Trophoblast cell (in vitro differentiated cells and primary cell): ENCODE measurements around the gene HSPB9.

ENCODE experiments used
- DNase-seq, 2 donors: peaks; one replicate each; pipeline ENCODE4 v3.0.0-alpha.2; 2016
- H2AFZ ChIP-seq: 2 replicates; pipeline ENCODE4 v1.6.1; 2013; ENCODE audit warnings: low read length, moderate library complexity, mild to moderate bottlenecking; ENCODE audit not compliant: insufficient read depth, poor library complexity
- H2AK5ac ChIP-seq: 2 replicates; pipeline ENCODE4 v1.6.1; 2013; ENCODE audit warnings: mild to moderate bottlenecking, low read length
- H2BK120ac ChIP-seq: 2 replicates; pipeline ENCODE4 v1.6.1; 2013; ENCODE audit warnings: low read length, mild to moderate bottlenecking, moderate library complexity; ENCODE audit not compliant: insufficient read depth, poor library complexity
- H2BK12ac ChIP-seq: 2 replicates; pipeline ENCODE4 v1.6.1; 2013; ENCODE audit warnings: mild to moderate bottlenecking, low read length, moderate library complexity
- H2BK5ac ChIP-seq: 2 replicates; pipeline ENCODE4 v1.6.1; 2013; ENCODE audit warnings: low read length, low read depth, moderate library complexity, mild to moderate bottlenecking; ENCODE audit not compliant: poor library complexity
- H3K14ac ChIP-seq: 2 replicates; pipeline ENCODE4 v1.6.1; 2013; ENCODE audit warnings: mild to moderate bottlenecking, low read length
- H3K18ac ChIP-seq: 2 replicates; pipeline ENCODE4 v1.6.1; 2013; ENCODE audit warnings: mild to moderate bottlenecking, low read length
- H3K23ac ChIP-seq: 2 replicates; pipeline ENCODE4 v1.6.1; 2013; ENCODE audit warnings: low read length
- H3K27ac ChIP-seq: 2 replicates; pipeline ENCODE4 v1.5.1; 2013; ENCODE audit warnings: low read depth, mild to moderate bottlenecking, inconsistent platforms, low read length, moderate library complexity
- H3K27me3 ChIP-seq: 2 replicates; pipeline ENCODE4 v1.6.1; 2013; ENCODE audit warnings: inconsistent platforms, mild to moderate bottlenecking, low read length, moderate library complexity; ENCODE audit not compliant: insufficient read depth
- H3K36me3 ChIP-seq, 2 experiments: 1 replicate in 1 of 2; 2 replicates in 1 of 2; pipeline ENCODE4 v1.6.1; 2013; ENCODE audit warnings: low read length in 2 of 2, mild to moderate bottlenecking in 2 of 2, moderate library complexity in 1 of 2; ENCODE audit not compliant: insufficient read depth in 2 of 2, control insufficient read depth in 1 of 2
- H3K4ac ChIP-seq: 2 replicates; pipeline ENCODE4 v1.6.1; 2013; ENCODE audit warnings: low read depth, mild to moderate bottlenecking, low read length, moderate library complexity
- H3K4me1 ChIP-seq, 2 experiments: 1 replicate in 1 of 2; 2 replicates in 1 of 2; pipeline ENCODE4 v1.6.1; 2013; ENCODE audit warnings: low read length in 2 of 2, mild to moderate bottlenecking in 2 of 2, moderate library complexity in 1 of 2; ENCODE audit not compliant: insufficient read depth in 2 of 2, control insufficient read depth in 1 of 2
- H3K4me2 ChIP-seq: 2 replicates; pipeline ENCODE4 v1.6.1; 2013; ENCODE audit warnings: inconsistent platforms, mild to moderate bottlenecking, low read length, moderate library complexity
- H3K4me3 ChIP-seq: 2 replicates; pipeline ENCODE4 v1.5.1; 2013; ENCODE audit warnings: mild to moderate bottlenecking, low read depth, low read length, inconsistent platforms
- H3K79me1 ChIP-seq: one replicate; pipeline ENCODE4 v1.6.1; 2013; ENCODE audit warnings: low read length
- H3K79me2 ChIP-seq: 2 replicates; pipeline ENCODE4 v1.6.1; 2013; ENCODE audit warnings: low read length, mild to moderate bottlenecking; ENCODE audit not compliant: control insufficient read depth, insufficient read depth, poor library complexity
- H3K9ac ChIP-seq: 2 replicates; pipeline ENCODE4 v1.6.1; 2013; ENCODE audit warnings: mild to moderate bottlenecking, low read length
- H3K9me3 ChIP-seq: 2 replicates; pipeline ENCODE4 v1.6.1; 2013; ENCODE audit warnings: low read depth, mild to moderate bottlenecking, control low read depth, inconsistent platforms, low read length; ENCODE audit not compliant: insufficient read depth
- H4K12ac ChIP-seq: 2 replicates; pipeline ENCODE4 v1.6.1; 2013; ENCODE audit warnings: low read depth, mild to moderate bottlenecking, low read length, moderate library complexity
- H4K8ac ChIP-seq: 2 replicates; pipeline ENCODE4 v1.6.1; 2013; ENCODE audit warnings: low read depth, mild to moderate bottlenecking, low read length, moderate library complexity
- H4K91ac ChIP-seq: one replicate; pipeline ENCODE4 v1.6.1; 2013; ENCODE audit warnings: low read depth, mild to moderate bottlenecking, low read length, moderate library complexity
- WGBS: extraction: QIAGEN DNeasy Blood & Tissue Kit; methylation state at CpG from one replicate; pipeline ENCODE4 v1.1.7; 2013; ENCODE audit warnings: missing lambda C conversion rate; ENCODE audit not compliant: insufficient read length, insufficient coverage; ENCODE audit errors: extremely low coverage; 5-methylcytosine and 5-hydroxymethylcytosine counted together

The HSPB9 gene

GRCh38 chr17:42094375-42095069 is 28.1 kb upstream of the HSPB9 start:
- Histone ChIP-seq H3K18ac (no peak overlapping the region), H3K9me3 (peaks cover 2% of the 10 kb centered on the region), H3K14ac (no peak overlapping the region), H3K4me2 (no peak overlapping the region), H4K91ac (no peak overlapping the region), H3K79me1 (no peaks in the 10 kb centered on the region), H3K23ac (no peak overlapping the region), H4K8ac (no peak overlapping the region), H3K9ac (no peak overlapping the region), H3K4me3 (no peak overlapping the region), H2BK5ac (no peak overlapping the region), H3K27ac (no peak overlapping the region), H2BK12ac (no peak overlapping the region), H3K79me2 (no peaks in the 10 kb centered on the region), H3K4ac (no peak overlapping the region), H4K12ac (no peak overlapping the region), H3K36me3 (no peaks in the 10 kb centered on the region), H2AFZ (no peak overlapping the region), H3K27me3 (peaks cover 15% of the 10 kb centered on the region), H2AK5ac (no peak overlapping the region), H3K4me1 (peaks cover 0 to 2% of the 10 kb centered on the region in 2 experiments), H2BK120ac (no peak overlapping the region)
- no peak for DNase-seq
- WGBS = no CpG with 5 or more reads among the region's 12 CpGs

- Histone ChIP-seq H2AK5ac (no peak overlapping the region), H3K14ac (no peak overlapping the region), H3K4me1 (peaks cover 0 to 2% of the 10 kb centered on the region in 2 experiments), H3K23ac (no peak overlapping the region), H3K4me2 (no peak overlapping the region), H2AFZ (no peak overlapping the region), H3K9me3 (peaks cover 2% of the 10 kb centered on the region), H2BK120ac (no peak overlapping the region), H3K9ac (no peak overlapping the region), H4K12ac (no peak overlapping the region), H3K27ac (no peak overlapping the region), H3K18ac (no peak overlapping the region), H3K27me3 (peaks cover 15% of the 10 kb centered on the region), H3K36me3 (no peaks in the 10 kb centered on the region), H3K4ac (no peak overlapping the region), H4K91ac (no peak overlapping the region), H2BK5ac (no peak overlapping the region), H2BK12ac (no peak overlapping the region), H3K79me1 (no peaks in the 10 kb centered on the region), H3K4me3 (no peak overlapping the region), H3K79me2 (no peaks in the 10 kb centered on the region), H4K8ac (no peak overlapping the region)
- no CpG with 5 or more reads among the region's 8 CpGs for WGBS
- DNase-seq = no peak
Observed at GRCh38 chr17:42096360-42097111, 26.1 kb upstream of the HSPB9 start.

GRCh38 chr17:42097691-42098631 is 24.6 kb upstream of the HSPB9 start, which contains the start of gene ZNF385C:
TSS of gene ZNF385C (minus strand) at chr17:42098473. CDS start at chr17:42063056, 35,417 bp downstream.
- Histone ChIP-seq H2AK5ac (no peak within 1 kb of the TSS), H3K23ac (no peak within 1 kb of the TSS), H3K36me3 (no peaks in the 10 kb centered on the region), H3K18ac (no peak within 1 kb of the TSS), H3K27ac (no peak within 1 kb of the TSS), H3K4me1 (peaks cover 0 to 2% of the 10 kb centered on the region in 2 experiments), H2BK120ac (no peak within 1 kb of the TSS), H3K4me3 (no peak within 1 kb of the TSS), H3K79me2 (no peaks in the 10 kb centered on the region), H3K9me3 (peaks cover 2% of the 10 kb centered on the region), H4K91ac (no peak within 1 kb of the TSS), H3K79me1 (no peaks in the 10 kb centered on the region), H3K4ac (no peak within 1 kb of the TSS), H3K4me2 (peak within 1 kb of the TSS; percentile 38), H2AFZ (no peak within 1 kb of the TSS), H2BK12ac (no peak within 1 kb of the TSS), H4K12ac (no peak within 1 kb of the TSS), H3K14ac (no peak within 1 kb of the TSS), H4K8ac (no peak within 1 kb of the TSS), H3K9ac (no peak within 1 kb of the TSS), H2BK5ac (no peak within 1 kb of the TSS), H3K27me3 (peaks cover 15% of the 10 kb centered on the region)
- DNase-seq = peak in 1 of 2 donors; percentile 40
- WGBS = no CpG with 5 or more reads among the region's 52 CpGs

- Histone ChIP-seq H3K4me2 (no peak overlapping the region), H3K9ac (no peak overlapping the region), H3K14ac (no peak overlapping the region), H3K4me1 (peaks cover 0 to 2% of the 10 kb centered on the region in 2 experiments), H3K9me3 (peaks cover 2% of the 10 kb centered on the region), H4K91ac (no peak overlapping the region), H2BK12ac (no peak overlapping the region), H3K79me2 (no peaks in the 10 kb centered on the region), H3K4ac (no peak overlapping the region), H2AFZ (no peak overlapping the region), H3K18ac (no peak overlapping the region), H2BK120ac (no peak overlapping the region), H2AK5ac (no peak overlapping the region), H3K27me3 (peaks cover 15% of the 10 kb centered on the region), H3K4me3 (no peak overlapping the region), H3K79me1 (no peaks in the 10 kb centered on the region), H3K27ac (no peak overlapping the region), H3K36me3 (no peaks in the 10 kb centered on the region), H2BK5ac (no peak overlapping the region), H4K8ac (no peak overlapping the region), H4K12ac (no peak overlapping the region), H3K23ac (no peak overlapping the region)
- WGBS = no CpG with 5 or more reads among the region's 14 CpGs
- DNase-seq = no peak
Observed at GRCh38 chr17:42098730-42099399, 23.7 kb upstream of the HSPB9 start.
